Neural cell (in vitro differentiated cells): ENCODE results near the gene CNTNAP2. TPM values are rescaled to one million over a fixed set of nuclear protein-coding genes. Genes with fewer than 3 reads are reported as not detected.

Source experiments
- H2AFZ ChIP-seq: fragments of 200-600, 300-800 bp; sonication (generic), shearing (Covaris generic); 2 replicates; pipeline ENCODE4 v1.6.0; 2014; ENCODE audit warnings: low read depth, mild to moderate bottlenecking, antibody characterized with exemption, low read length, moderate library complexity
- H3F3A ChIP-seq: fragments of 200-600 bp; shearing (Covaris generic); 2 replicates; pipeline ENCODE4 v1.6.1; 2016; ENCODE audit warnings: mild to moderate bottlenecking, moderate library complexity, mixed read lengths, antibody characterized with exemption, low read length; ENCODE audit not compliant: insufficient read depth, poor library complexity, severe bottlenecking
- H3K27ac ChIP-seq: fragments of 200-600, 300-800 bp; sonication (generic), shearing (Covaris generic); 2 replicates; pipeline ENCODE4 v1.5.1; 2014; ENCODE audit warnings: mild to moderate bottlenecking, low read length, moderate library complexity
- H3K27me3 ChIP-seq: fragments of 300-800, 200-600 bp; sonication (generic), shearing (Covaris generic); 2 replicates; pipeline ENCODE4 v1.6.0; 2014; ENCODE audit warnings: mild to moderate bottlenecking, low read depth, low read length, moderate library complexity; ENCODE audit not compliant: insufficient read depth
- H3K36me3 ChIP-seq: fragments of 300-800, 200-600 bp; sonication (generic), shearing (Covaris generic); 2 replicates; pipeline ENCODE4 v1.5.1; 2014; ENCODE audit warnings: mild to moderate bottlenecking, antibody characterized with exemption, low read length, moderate library complexity; ENCODE audit not compliant: insufficient read depth
- H3K4me2 ChIP-seq: fragments of 300-800, 200-600 bp; sonication (generic), shearing (Covaris generic); 2 replicates; pipeline ENCODE4 v1.6.0; 2014; ENCODE audit warnings: mild to moderate bottlenecking, low read length
- H3K4me3 ChIP-seq: fragments of 300-800, 200-600 bp; sonication (generic), shearing (Covaris generic); 2 replicates; pipeline ENCODE4 v1.5.1; 2014; ENCODE audit warnings: mild to moderate bottlenecking, low read length, moderate library complexity
- H3K79me2 ChIP-seq: fragments of 200-600 bp; shearing (Covaris generic); replicated peaks from 2 replicates; pipeline ENCODE4 v1.6.0; 2014; ENCODE audit warnings: mild to moderate bottlenecking, low read length, moderate library complexity; ENCODE audit not compliant: insufficient read depth
- H3K9ac ChIP-seq: fragments of 300-800, 200-600 bp; sonication (generic), shearing (Covaris generic); 2 replicates; pipeline ENCODE4 v1.6.1; 2016; ENCODE audit warnings: mild to moderate bottlenecking, low read length, mixed read lengths
- H3K9me2 ChIP-seq: fragments of 200-600 bp; shearing (Covaris generic); 2 replicates; pipeline ENCODE4 v1.6.1; 2016; ENCODE audit warnings: mild to moderate bottlenecking, low read length, mixed read lengths; ENCODE audit not compliant: insufficient read depth
- H3K9me3 ChIP-seq: fragments of 200-600, 300-800 bp; sonication (generic), shearing (Covaris generic); 2 replicates; pipeline ENCODE4 v1.6.1; 2016; ENCODE audit warnings: mild to moderate bottlenecking, mixed run types, low read length, moderate library complexity, mixed read lengths
- H4K20me1 ChIP-seq: fragments of 200-600 bp; shearing (Covaris generic); 2 replicates; pipeline ENCODE4 v1.6.1; 2016; ENCODE audit warnings: mild to moderate bottlenecking, mixed run types; ENCODE audit not compliant: insufficient read depth
- EP300 ChIP-seq: fragments of 450-650 bp; conservative IDR thresholded peaks from 2 replicates; pipeline ENCODE4 v1.6.1; 2014; ENCODE audit warnings: antibody characterized with exemption, mild to moderate bottlenecking, moderate library complexity; ENCODE audit not compliant: poor library complexity, severe bottlenecking
- EZH2 ChIP-seq: fragments of 200-600, 300-800 bp; shearing (Covaris generic), sonication (generic); IDR thresholded peaks from 2 replicates; pipeline ENCODE4 v1.6.1; 2014; ENCODE audit warnings: antibody characterized with exemption, low read length, borderline replicate concordance, mild to moderate bottlenecking; ENCODE audit not compliant: insufficient read depth, poor library complexity, severe bottlenecking
- MXI1 ChIP-seq: fragments of 450-650 bp; conservative IDR thresholded peaks from 2 replicates; pipeline ENCODE4 v1.6.1; 2014; ENCODE audit warnings: antibody characterized with exemption, mild to moderate bottlenecking; ENCODE audit not compliant: poor library complexity, severe bottlenecking
- POLR2AphosphoS5 ChIP-seq: IDR thresholded peaks from 2 replicates; pipeline ENCODE4 v1.6.1; 2012
- RAD21 ChIP-seq: fragments of 450-650 bp; conservative IDR thresholded peaks from 2 replicates; pipeline ENCODE4 v1.6.1; 2014; ENCODE audit warnings: antibody characterized with exemption, mild to moderate bottlenecking, moderate library complexity
- SMC3 ChIP-seq: fragments of 450-650 bp; conservative IDR thresholded peaks from 2 replicates; pipeline ENCODE4 v1.6.1; 2014; ENCODE audit warnings: antibody characterized with exemption, mild to moderate bottlenecking, moderate library complexity; ENCODE audit not compliant: poor library complexity
- TAF1 ChIP-seq: IDR thresholded peaks from 2 replicates; pipeline ENCODE4 v1.6.1; 2012; ENCODE audit warnings: low read depth
- polyA plus RNA-seq: library from polyadenylated mRNA; depleted of rRNA; stranded (reverse); fragments of >200 nt; gene quantifications from 2 replicates; pipeline ENCODE4 v1.2.3, GENCODE V29; 2014
- TF ChIP-seq, protein P1 (sequence below): fragments of 450-650 bp; IDR thresholded peaks from 2 replicates; pipeline ENCODE4 v1.5.1; 2014; ENCODE audit warnings: antibody characterized with exemption, mild to moderate bottlenecking, moderate library complexity; ENCODE audit not compliant: poor library complexity, severe bottlenecking
- TF ChIP-seq, protein P2 (sequence below): IDR thresholded peaks from 2 replicates; pipeline ENCODE4 v1.6.1; 2012; ENCODE audit warnings: borderline replicate concordance

CNTNAP2 gene
- polyA plus RNA-seq, 1 donor from 2014 or later, result 276 TPM

DNA sequence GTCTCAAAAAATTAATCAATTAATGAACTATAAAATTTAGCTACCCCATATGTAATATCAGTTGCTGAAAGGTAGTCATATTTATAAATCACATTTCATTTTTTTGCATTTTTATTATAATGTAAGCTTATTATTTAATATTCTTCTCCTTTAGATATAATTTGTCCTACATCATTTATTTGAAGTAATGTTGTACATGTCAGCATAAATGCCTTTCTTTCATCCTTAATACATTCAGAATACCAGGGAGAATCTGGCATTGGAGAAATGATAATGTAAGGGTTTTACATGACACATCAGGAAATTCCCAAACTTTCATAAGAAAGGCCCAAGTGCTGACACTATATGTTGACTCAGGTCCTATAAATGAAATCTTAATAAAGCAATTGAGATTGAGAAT is 742.1 kb downstream of the CNTNAP2 start:
- Histone ChIP-seq H3K36me3 (no peaks in the 10 kb centered on the region), H3K4me3 (no peak overlapping the region), H3K27ac (no peak overlapping the region), H3K4me2 (no peak overlapping the region), H3K9me3 (no peaks in the 10 kb centered on the region), H2AFZ (no peak overlapping the region), H3K79me2 (no peaks in the 10 kb centered on the region), H3K9me2 (no peaks in the 10 kb centered on the region), H3K27me3 (no peaks in the 10 kb centered on the region), H3F3A (no peaks in the 10 kb centered on the region), H4K20me1 (no peaks in the 10 kb centered on the region), H3K9ac (no peak overlapping the region)
- TF ChIP-seq, protein P1, sequence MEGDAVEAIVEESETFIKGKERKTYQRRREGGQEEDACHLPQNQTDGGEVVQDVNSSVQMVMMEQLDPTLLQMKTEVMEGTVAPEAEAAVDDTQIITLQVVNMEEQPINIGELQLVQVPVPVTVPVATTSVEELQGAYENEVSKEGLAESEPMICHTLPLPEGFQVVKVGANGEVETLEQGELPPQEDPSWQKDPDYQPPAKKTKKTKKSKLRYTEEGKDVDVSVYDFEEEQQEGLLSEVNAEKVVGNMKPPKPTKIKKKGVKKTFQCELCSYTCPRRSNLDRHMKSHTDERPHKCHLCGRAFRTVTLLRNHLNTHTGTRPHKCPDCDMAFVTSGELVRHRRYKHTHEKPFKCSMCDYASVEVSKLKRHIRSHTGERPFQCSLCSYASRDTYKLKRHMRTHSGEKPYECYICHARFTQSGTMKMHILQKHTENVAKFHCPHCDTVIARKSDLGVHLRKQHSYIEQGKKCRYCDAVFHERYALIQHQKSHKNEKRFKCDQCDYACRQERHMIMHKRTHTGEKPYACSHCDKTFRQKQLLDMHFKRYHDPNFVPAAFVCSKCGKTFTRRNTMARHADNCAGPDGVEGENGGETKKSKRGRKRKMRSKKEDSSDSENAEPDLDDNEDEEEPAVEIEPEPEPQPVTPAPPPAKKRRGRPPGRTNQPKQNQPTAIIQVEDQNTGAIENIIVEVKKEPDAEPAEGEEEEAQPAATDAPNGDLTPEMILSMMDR, result no peak
- TF ChIP-seq POLR2AphosphoS5, result no peak
- TF ChIP-seq, protein P2, sequence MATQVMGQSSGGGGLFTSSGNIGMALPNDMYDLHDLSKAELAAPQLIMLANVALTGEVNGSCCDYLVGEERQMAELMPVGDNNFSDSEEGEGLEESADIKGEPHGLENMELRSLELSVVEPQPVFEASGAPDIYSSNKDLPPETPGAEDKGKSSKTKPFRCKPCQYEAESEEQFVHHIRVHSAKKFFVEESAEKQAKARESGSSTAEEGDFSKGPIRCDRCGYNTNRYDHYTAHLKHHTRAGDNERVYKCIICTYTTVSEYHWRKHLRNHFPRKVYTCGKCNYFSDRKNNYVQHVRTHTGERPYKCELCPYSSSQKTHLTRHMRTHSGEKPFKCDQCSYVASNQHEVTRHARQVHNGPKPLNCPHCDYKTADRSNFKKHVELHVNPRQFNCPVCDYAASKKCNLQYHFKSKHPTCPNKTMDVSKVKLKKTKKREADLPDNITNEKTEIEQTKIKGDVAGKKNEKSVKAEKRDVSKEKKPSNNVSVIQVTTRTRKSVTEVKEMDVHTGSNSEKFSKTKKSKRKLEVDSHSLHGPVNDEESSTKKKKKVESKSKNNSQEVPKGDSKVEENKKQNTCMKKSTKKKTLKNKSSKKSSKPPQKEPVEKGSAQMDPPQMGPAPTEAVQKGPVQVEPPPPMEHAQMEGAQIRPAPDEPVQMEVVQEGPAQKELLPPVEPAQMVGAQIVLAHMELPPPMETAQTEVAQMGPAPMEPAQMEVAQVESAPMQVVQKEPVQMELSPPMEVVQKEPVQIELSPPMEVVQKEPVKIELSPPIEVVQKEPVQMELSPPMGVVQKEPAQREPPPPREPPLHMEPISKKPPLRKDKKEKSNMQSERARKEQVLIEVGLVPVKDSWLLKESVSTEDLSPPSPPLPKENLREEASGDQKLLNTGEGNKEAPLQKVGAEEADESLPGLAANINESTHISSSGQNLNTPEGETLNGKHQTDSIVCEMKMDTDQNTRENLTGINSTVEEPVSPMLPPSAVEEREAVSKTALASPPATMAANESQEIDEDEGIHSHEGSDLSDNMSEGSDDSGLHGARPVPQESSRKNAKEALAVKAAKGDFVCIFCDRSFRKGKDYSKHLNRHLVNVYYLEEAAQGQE, result no peak
- no peak for TF ChIP-seq RAD21
- no peak for TF ChIP-seq MXI1
- TF ChIP-seq EZH2, result no peak
- no peak for TF ChIP-seq TAF1

DNA sequence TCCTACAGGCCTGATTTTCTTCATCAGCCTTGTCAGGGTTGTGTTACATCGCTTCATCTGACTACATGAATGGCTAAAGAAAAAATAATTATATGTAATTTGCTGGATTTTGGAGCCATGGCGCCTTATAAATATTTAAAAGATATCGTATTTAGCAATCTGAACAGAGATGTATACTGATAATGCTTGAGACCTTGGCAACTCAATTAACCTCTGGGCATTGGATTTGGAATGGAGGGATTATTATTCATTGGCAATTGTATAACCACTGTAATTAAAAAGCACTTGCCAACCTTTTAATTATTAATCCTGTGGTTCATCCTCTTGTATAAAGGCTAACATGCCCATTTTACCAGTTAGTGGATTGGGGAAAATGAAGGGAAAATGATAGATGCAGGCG is 745.1 kb downstream of the CNTNAP2 start:
- no peak overlapping the region for H3K27ac ChIP-seq
- H3K9me3 ChIP-seq, result no peaks in the 10 kb centered on the region
- no peaks in the 10 kb centered on the region for H3K9me2 ChIP-seq
- no peaks in the 10 kb centered on the region for H3K27me3 ChIP-seq
- H3K36me3 ChIP-seq, result no peaks in the 10 kb centered on the region
- no peaks in the 10 kb centered on the region for H4K20me1 ChIP-seq
- TF ChIP-seq, protein P2, result no peak
- TF ChIP-seq TAF1 (no peak), RAD21 (no peak), MXI1 (no peak), EP300 (no peak), SMC3 (no peak), EZH2 (no peak), POLR2AphosphoS5 (no peak)
- TF ChIP-seq, protein P1, result no peak
- no peaks in the 10 kb centered on the region for H3K79me2 ChIP-seq
- no peak overlapping the region for H3K4me3 ChIP-seq
- H3K9ac ChIP-seq, result no peak overlapping the region
- H2AFZ ChIP-seq, result no peak overlapping the region
- H3K4me2 ChIP-seq, result no peak overlapping the region
- H3F3A ChIP-seq, result no peaks in the 10 kb centered on the region
